Fibroblast of skin of scalp (primary cell): Measurements from ENCODE around the gene SETD1B.
"Not testable (repeated sequence)": the region's sequence is repeated elsewhere in the genome, so short reads cannot be mapped to it uniquely, and the experiment has no call there.

Source experiments
- DNase-seq: peaks from one replicate; pipeline ENCODE4 v3.0.0-alpha.2; 2013

Gene SETD1B

GRCh38 chr12:121827351-121828099, 23.7 kb downstream of the SETD1B start:
- DNase-seq: no peak

DNA sequence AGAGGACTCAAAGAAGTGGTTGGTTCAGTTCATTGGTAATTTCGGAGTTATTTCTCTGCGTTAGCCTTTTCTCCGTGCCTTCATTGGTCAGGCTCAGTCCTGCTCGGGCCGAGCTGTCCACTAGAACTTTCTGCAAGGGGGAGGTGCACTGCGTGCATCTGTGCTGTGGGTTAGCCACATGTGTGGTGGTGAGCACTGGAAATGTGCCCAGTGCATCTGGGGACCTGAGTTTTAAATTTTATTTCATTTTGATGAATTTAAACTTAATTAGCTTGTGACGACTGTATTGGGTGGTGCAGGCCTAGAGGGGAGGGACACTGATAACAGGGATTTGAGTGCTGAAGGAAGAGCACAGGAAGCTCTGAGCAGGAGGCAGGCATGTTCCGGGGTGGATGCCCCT, 24.5 kb downstream of the SETD1B start:
- DNase-seq: no peak

GRCh38 chr12:121828826-121829225, 25.0 kb downstream of the SETD1B start:
- DNase-seq: no peak

DNA sequence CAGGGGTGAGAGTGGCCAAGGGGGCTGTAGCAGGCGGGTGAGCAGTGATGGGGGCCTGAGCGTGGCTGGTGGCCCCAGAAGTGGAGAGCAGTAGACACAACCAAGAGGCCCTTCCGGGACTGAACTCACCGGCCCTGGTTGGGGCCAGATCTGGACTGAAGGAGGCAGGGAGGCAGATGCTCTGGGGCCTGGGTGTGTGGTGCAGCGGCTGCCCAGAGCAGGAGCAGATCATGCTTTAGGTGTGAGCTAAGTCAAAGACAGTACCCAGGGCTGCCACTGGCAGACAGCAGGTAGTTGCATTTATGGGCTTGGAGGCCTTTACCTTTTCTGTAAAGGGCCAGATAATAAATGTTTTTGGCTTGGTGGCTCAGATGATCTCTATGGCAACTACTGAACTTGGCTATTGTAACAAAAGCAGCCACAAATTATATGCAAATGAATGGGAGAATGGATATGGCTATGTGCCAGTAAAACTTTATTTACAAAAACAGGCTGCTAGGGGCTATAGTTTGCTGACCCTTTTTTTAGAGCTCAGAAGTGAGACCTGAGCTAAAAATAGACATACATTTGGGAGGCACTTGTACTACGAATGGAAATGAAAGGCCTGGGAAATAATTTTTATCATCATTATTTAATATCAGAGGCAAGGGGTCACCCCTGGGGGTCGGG, 25.6 kb downstream of the SETD1B start:
- DNase-seq: no peak

DNA sequence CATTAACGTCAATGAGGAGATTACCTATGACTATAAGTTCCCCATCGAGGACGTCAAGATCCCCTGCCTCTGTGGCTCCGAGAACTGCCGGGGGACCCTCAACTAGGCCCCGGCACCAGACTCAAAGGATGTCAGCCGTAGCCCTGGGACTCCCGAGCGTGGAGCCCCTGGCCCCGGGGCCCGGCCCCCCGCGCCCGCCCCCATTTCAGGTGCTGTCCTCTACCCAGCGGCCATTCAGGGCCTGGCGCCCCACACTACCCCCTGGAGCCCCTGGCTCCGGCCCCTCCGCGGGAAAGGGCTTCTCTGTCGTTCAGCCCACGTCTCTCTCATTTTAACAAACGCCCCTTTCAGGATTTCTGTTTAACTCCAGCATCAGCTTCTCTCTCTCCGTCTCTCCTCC, 26.3 kb downstream of the SETD1B start:
- no peak for DNase-seq

DNA sequence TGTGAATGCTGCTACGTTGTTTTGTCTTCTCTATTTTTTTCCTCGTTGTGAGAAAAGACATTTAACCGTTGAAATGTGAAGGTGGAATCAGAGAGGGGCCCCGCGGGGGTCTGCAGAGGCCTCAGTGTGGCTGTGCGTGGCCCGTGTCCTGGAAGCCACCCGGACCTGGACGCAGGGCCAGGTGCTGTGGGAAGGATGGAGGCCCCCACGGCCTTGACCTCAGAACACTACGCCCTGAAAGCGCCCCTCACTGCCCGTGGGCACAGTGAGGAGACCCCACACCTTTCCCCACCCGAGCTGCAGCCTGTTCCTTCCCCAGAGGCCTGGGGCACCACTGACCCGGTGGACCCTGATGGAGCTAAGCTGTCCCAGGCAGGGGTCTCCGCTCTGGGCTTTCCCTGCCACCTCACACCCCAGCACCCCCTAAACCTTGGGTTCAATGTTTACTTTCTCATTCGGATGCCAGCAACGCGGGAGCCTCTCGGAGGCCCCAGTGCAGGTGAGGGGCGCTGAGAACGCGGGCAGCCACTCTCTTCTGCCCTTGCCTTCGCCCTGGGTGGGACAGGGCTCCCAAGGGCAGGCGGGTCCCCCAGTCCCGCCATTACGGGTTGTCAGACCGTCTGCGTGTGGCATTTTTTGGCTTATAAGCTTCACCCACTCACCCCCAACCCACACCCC, 26.9 kb downstream of the SETD1B start:
- DNase-seq: no peak

DNA sequence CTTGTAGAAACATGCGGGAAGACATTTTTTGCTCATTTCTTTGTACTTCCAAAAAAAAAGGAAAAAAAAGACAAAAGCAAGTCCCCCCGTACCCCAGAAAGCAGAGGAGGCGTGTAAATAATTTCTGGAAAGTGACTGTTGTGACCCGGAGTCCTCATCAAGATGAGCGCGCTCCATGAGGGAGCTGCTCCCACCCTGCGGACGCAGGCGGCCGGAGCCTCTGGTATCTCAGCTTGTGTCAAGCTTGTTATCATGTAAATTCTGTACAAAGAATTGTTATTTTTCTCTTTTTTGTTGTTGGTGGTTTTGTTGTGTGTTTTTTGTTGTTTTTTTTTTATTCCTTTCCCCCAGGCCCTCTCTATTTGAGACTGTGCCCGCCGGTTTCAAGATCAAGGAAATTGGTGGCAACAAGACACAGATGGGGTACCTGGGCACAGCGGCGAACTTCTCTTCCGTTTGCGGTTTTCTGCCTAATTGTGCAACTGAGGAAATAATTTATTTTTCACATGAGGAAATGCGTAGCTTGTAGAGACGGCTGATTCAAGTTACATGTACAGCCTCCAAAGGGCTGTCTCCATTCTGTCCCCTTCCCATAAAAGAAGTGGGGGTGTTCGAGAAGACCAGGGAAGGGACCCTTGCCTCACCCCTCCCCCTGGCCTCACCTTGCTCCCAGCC, 27.9 kb downstream of the SETD1B start:
- DNase-seq: no peak

- DNase-seq: no peak
These were observed 33.9 kb downstream of the SETD1B start for GRCh38 chr12:121837680-121838079.

DNA sequence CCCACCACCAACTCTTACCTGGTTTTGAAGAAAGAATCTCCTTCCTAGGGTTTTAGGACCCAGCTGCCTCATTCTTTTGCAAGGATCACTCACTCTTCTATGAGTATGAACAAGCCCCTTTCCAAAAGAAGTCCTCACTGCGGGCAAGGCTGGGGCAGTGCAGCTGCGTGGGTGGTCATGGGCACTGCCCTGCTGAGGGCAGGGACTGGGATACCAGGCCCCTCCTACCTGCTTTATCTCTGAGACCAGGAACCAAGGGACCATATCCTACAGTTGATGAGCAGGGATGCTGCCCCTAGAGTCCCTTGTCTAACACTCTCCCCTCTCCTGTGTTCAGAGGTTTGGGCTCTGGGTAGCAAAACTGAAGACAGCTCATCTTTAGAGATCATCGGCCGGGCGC, 34.3 kb downstream of the SETD1B start:
- no peak for DNase-seq

DNA sequence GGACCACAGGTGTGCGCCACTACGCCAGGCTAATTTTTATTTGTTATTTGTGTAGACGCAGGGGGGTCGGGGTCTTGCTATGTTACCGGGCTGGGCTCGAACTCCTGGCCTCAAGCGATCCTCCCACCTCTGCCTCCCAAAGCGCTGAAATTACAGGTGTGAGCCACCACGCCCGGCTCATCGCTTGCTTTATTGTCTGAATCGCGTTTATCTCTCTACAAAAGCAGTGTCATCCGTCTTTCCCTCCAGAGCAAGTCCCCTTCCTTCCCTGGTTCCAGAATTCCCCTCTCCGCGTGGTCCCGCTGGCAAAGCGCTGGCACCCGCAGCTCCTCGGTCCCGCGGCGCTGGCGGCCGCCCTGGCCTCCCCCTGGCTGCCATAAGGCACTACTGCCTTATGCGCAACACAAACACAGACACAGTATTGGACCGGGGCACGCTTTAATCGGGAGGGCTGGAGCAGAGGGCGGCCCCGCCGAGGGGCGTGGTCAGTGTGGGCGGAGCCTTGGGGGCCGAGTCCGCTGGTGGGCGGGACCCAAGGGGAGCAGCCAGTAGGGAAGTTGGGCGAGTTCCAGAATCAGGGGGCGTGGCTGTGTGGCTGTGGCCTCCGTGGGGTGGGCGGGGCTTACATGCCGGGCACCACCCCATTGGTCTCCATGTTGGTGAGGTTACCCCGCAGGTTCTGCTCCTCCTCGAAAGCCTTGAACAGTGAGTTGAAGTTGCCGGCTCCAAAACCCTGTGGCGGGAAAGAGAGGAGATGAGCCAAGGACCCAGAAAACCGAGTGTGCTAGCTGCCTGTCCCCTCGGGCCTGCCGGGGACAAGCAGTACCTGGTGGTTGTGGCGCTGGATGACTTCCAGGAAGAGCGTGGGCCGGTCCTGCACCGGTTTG, 35.5 kb downstream of the SETD1B start:
- peak; percentile 98 for DNase-seq

DNA sequence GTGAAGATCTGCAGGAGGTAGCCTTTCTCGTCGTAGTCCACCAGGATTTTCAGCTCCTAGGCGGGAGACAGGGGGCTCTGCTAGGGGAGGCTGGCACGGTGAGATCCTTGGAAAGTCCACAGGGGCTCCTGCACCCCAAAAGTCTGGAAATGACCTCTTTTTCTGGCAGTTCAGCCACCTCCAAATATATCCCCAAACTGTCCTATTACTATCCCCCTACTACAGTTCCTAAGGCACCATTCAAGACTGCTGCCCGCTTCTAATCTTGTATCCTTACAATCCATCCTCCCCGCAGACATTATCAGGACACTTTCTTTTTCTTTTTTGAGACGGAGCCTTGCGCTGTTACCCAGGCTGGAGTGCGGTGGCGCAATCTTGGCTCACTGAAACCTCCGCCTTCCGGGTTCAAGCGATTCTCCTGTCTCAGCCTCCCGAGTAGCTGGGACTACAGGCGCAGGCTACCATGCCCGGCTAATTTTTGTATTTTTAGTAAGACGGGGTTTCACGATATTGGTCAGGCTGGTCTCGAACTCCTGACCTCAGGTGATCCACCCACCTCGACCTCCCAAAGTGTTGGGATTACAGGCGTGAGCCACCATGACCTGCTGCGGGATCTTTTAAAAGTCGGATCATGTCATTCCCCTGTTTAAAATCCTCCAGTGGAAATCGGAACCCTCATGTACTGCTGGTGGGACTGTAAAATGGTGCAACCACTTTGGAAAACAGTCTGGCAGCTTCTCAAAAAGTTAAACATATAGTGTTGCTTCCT, 36.4 kb downstream of the SETD1B start:
- no peak for DNase-seq

DNA sequence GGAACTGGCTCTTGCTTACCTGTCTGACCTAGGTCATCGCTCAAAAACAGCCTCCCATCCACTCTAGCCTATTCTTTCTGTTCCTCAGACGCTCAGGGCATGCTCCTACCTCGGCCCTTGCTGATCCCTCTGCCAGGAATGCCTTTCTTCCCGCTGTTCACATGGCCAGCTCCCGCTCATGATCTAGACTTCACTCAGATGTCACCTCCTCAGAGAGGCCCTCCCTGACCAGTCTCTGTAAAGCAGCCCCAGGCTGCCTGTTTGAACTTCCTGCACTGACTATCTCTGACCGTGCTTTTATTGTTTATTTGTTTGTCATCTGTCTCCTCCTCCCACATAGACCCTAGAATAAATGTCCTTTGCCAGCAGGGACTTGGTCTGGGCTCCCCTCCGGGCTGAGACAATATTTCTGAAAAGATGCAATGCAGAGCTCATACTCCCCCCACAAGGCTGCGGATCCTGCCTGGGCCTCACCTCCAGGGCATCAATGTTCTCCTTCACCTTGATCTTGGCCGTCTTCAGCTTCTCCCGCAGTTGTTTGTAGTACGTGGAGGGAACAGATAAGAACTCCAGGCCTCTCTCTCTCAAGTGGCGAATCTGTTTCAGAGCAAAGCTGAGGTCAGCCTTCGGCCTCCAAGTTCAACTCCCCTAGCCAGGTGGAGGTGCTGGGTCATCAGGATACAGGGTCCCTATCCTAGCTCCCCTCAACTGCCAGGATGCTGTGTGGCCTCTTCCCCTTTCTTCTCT, 39.6 kb downstream of the SETD1B start:
- no peak for DNase-seq

DNA sequence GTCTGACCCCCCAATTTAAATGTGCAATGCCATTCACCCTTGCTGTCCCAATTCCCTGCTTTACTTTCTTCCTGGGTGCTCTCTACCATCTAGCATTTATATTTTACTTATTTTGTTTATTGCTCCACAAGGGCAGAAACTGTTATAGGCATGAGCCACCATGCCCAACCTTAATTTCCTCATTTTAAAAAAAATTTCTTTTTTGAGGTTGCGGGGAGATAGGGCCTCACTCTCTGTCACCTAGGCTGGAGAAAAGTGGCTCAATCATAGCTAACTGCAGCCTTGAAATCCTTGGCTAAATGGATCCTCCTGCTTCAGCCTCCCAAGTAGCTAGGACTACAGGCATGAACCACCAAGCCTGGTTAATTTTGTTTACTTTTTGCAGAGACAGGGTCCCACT, 41.9 kb downstream of the SETD1B start:
- DNase-seq: no peak

- no peak for DNase-seq
These were observed 45.4 kb downstream of the SETD1B start for GRCh38 chr12:121849211-121849610.

- DNase-seq: no peak
These were observed 45.9 kb downstream of the SETD1B start for GRCh38 chr12:121849665-121850064.

GRCh38 chr12:121852392-121852791, 48.6 kb downstream of the SETD1B start:
- not testable (repeated sequence) for DNase-seq

- no peak for DNase-seq
These were observed 53.8 kb downstream of the SETD1B start for GRCh38 chr12:121857322-121858246.

DNA sequence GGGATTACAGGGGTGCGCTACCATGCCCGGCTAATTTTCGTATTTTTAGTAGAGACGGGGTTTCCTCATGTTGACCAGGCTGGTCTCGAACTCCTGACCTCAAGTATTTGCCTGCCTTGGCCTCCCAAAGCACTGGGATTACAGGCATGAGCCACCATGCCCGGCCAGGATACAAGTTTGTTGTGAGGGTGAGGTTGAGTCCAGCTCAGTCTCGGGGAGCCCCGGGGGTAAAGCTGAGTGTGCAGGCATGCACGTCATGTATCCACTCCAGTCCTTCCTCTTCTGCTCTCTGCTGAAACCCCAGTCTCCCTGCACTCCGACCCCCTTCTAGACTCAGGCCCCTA, 54.5 kb downstream of the SETD1B start:
- no peak for DNase-seq
